Measurements from ENCODE around the gene TMEM139. TPM values are rescaled to one million over a fixed set of nuclear protein-coding genes. Genes with fewer than 3 reads are reported as not detected.

The TMEM139 gene
- polyA plus RNA-seq (ENCODE audit: insufficient read length in 3 of 3), result 10 to 100 TPM; 51.9 to 70.4 (median 64.3) TPM

DNA sequence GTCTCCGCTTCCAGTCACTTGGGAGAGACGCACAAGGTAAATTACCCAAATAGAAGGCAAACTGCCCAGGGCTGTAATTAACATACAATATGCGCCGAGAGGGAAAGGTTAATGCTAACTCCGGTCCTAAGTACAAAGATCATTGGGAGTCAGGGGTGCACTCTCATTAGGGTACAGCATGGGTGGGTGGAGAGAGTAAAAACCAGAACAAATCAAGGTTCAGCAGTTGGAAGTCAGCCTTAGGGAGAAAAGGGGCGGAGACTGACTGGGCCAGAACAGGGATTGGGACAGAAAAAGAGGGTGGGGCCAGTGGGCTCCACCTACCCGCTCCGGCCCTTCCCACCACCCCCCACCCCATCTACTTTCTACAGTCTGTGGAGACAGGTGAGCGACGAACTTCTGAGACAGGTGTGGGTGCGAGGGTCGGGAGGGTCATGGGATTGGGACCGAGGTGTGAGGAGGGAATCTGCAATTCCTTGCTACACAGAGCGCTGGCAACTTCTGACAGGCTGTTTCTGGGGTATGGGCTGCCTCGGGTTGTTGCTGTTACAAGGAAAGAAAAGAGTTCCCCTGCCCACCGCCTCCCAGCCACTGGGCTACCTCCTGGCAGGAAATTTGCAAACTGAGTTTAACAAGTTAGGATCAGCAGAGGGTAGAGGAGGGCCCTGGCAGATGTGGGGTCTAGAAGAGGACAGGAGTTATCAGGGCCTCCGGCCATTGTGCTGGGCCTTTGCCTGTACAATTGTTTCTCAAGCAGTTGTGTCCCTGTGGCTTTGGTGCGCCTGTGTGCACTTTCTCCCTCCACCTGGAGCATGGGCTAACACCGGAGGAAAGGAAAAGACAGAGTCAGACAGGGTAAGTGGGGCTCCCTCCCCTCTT, at the start of gene TMEM139:
Gene TMEM139 (plus strand): TSS at position 368 of the 879 bp plus-strand sequence. CDS start 1,000 bp downstream, outside the sequence.
- no peak for DNase-seq (ENCODE audit: low read depth in 3 of 3, low spot score in 2 of 3)

DNA sequence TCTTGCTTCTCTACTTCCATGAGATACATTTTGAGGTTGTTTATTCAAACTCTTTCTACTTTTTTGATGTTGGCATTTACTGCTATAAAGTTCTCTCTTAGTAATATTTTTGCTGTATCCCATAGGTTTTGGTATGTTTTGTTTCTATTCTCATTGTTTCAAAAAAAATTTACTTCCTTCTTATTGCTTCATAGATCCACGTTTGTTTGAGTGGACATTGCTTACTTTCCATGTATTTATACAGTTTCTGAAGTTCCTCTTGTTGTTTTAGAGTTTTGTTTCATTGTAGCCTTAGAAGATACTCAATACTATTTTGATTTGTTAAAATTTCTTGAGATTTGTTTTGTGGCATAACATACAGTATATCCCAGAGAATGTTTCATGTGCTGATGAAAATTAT, 49.2 kb upstream of the TMEM139 start:
- DNase-seq (ENCODE audit: low read depth in 3 of 3, low spot score in 2 of 3), result no peak

DNA sequence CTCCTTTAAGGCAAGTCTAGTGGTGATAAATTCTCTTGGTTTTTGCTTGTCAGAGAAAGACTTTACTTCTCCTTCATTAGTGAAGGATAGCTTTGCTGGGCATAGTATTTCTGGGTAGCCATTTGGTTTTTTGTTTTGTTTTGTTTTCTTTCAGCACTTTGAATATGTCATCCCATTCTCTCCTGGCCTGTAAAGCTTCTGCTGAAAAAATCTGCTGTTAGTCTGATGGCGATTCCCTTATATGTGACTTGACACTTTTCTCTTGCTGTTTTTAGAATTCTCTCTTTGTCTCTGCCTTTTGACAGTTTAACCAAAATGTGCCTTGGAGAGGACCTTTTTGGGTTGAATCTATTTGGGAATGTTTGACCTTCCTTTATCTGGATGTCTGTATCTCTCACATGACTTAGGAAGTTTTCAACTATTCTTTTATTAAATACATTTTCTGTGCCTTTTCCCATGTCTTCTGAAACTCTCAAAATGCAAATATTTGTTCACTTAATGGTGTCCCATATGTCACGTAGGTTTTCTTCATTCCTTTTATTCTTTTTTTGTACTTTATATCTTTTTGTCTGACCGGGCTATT, 48.3 kb upstream of the TMEM139 start:
- no peak for DNase-seq (ENCODE audit: low read depth in 3 of 3, low spot score in 2 of 3)

DNA sequence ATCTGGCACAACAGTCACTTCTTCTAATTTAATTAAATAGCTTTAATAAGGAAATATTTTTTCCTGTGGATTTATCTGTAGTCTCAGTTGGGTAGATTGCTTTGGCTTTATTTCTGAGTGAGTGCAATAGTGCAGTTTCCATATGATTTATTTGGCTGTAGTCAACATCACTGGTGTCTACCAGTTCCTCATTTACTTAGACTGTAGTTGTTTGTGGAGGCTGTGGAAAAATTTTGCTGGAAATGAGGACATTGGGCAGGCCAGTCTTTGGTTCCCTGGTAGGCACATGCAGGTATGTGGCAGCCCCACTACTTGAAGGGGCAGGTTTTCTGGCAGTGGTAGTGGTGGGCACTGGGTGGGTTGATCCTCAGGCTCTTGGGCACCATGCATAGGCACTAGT, 47.4 kb upstream of the TMEM139 start:
- DNase-seq (ENCODE audit: low read depth in 3 of 3, low spot score in 2 of 3), result no peak

DNA sequence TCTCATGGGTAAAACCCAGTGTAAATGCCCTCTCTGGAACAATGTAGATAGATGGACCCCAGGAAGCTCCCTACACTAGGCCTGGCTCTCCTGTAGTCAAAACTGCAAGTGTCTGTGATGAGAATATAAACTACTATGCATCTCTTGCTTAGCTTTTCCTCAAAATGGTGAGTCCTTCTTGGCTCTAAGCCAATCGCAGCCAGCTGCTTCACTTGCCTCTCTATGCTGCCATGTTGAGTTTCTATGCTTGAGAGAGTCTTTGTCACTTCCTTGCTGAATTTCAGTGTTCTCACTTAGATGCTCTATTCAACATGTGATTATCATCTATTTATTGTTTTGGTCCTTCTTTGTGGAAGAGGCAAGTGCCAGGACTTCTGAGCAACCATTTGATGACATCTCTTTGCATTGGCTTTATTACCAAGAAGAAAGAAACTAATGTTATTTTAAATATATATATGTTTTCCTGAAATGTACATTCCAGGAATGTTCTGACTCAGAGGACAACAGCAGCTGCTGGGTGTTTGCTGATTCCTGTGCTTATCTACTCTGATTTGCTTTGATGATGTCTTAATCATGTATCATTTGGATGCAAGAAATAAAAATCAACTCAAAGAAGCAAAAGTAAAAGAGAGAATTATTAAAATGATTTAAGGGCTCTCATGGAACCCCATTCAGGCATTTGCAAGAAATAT, 46.3 kb upstream of the TMEM139 start:
- no peak for DNase-seq (ENCODE audit: low read depth in 3 of 3, low spot score in 2 of 3)

DNA sequence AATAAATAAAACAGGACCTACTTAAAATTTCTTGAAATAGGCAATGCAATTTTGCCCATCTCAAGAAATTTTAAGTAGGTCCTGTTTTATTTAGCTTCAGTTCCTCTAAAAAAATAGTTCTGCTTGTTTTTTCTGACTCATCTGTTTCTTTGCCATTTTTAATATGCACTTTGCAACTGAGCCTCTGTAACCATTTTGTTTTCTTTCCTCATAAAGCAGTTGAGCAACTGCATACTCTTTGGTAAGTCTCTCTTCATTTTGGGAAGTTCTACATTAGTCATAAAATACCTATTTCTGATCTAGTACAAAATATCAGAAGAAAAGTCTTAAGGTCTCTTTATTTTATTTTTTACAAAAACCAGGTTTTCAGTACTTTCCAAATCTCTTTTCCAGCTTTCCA, 44.9 kb upstream of the TMEM139 start:
- no peak for DNase-seq (ENCODE audit: low read depth in 3 of 3, low spot score in 2 of 3)

GRCh38 chr7:143240291-143241168, 44.2 kb upstream of the TMEM139 start:
- peak; percentile 61 to 67 (median 65) for DNase-seq (ENCODE audit: low read depth in 3 of 3, low spot score in 2 of 3)

DNA sequence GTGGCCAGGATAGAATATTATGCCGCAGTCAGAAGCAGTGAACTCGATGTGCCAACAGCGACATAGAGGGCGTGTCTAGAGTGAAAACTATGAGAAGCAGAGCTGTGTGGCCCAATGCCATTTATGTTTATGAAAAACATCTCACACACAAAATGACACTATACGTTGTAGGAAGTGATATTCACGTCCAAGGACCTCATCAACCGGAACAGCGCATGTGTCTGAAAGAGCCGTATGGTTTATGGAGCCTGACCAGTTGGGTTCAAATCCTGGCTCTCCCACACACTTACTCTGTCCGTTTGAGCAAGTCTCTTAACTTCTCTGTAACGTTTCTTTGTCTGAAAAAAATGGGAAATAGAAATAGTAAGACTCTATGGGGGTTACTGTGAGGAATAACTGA, 42.5 kb upstream of the TMEM139 start:
- DNase-seq (ENCODE audit: low read depth in 3 of 3, low spot score in 2 of 3), result no peak

DNA sequence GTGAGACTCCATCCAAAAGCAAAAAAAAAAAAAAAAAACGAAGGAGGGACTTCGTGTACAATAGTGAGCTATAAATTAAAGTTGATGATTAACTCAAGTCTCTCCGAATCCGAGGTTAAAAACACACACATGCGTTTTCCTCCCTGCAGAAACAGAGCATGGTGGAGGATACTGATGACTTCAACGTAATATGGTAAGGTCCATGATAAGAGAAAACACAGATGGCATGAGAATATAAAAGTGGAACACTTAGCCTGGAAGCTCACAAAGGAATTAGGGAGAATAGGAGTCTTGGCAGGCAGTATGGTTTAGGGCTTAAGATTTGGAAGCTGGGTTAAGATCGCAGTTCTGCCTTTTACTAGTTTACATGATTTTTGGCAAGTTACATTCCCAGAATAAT, 41.6 kb upstream of the TMEM139 start:
- DNase-seq (ENCODE audit: low read depth in 3 of 3, low spot score in 2 of 3), result no peak

DNA sequence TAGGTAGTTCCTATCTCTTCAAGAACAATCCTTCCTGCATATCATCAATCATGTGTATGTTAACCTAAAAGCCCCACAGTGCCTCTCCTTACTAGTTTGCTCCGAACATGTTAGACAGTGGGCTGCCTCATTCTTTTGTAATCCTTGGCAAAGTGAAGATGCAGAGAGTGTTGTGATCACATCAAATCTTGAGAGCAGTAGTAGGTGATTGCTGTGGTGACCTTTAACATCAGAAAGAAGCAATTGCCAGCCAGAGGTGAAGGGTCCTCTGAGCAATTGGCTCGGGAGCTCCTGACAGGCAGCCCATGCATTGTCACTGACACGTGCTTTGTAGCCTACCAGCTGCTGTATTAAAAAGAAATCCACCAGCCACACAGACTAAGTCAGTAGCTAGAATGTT, 41.1 kb upstream of the TMEM139 start:
- DNase-seq (ENCODE audit: low read depth in 3 of 3, low spot score in 2 of 3), result no peak

GRCh38 chr7:143244321-143244720, 40.4 kb upstream of the TMEM139 start:
- no peak for DNase-seq (ENCODE audit: low read depth in 3 of 3, low spot score in 2 of 3)

GRCh38 chr7:143245123-143245522, 39.6 kb upstream of the TMEM139 start:
- no peak for DNase-seq (ENCODE audit: low read depth in 3 of 3, low spot score in 2 of 3)

DNA sequence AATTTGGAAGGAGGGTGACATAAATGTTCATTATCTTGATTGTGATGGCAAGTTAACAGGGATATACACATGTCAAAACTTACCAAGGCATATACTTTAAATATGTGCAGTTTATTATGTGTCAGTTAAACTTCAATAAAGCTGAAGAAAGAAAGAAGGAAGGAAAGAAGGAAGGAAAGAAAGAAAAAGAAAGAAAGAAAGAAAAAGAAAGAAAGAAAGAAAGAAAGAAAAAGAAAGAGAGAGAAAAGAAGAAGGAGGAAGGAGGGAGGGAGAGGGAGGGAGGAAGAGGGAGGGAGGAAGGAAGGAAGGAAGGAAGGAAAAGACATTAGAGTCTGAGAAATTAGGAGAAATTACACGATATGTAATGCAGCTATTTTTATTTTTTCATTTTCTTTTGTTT, 37.4 kb upstream of the TMEM139 start:
- DNase-seq (ENCODE audit: low read depth in 3 of 3, low spot score in 2 of 3), result no peak

- DNase-seq (ENCODE audit: low read depth in 3 of 3, low spot score in 2 of 3), result no peak
Observed at GRCh38 chr7:143248761-143249354, 35.9 kb upstream of the TMEM139 start.

- no peak for DNase-seq (ENCODE audit: low read depth in 3 of 3, low spot score in 2 of 3)
Observed at GRCh38 chr7:143250199-143250598, 34.6 kb upstream of the TMEM139 start.

DNA sequence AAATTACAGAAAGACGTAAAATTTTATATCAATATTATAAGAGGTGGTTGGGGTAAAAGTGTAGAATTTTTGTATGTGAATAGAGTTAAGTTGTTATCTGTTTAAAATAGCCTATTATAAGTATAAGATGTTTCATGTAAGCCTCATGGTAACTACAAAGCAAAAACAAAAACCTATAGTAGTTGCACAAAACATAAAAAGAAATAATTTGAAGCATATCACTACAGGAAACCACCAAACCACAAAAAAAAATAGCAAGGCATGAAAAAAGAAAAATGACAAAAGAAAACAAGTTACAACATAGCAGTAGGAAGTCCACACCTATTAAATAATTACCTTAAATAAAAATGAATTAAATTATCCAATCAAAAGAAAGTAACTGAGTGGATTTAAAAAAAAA, 33.9 kb upstream of the TMEM139 start:
- no peak for DNase-seq (ENCODE audit: low read depth in 3 of 3, low spot score in 2 of 3)

DNA sequence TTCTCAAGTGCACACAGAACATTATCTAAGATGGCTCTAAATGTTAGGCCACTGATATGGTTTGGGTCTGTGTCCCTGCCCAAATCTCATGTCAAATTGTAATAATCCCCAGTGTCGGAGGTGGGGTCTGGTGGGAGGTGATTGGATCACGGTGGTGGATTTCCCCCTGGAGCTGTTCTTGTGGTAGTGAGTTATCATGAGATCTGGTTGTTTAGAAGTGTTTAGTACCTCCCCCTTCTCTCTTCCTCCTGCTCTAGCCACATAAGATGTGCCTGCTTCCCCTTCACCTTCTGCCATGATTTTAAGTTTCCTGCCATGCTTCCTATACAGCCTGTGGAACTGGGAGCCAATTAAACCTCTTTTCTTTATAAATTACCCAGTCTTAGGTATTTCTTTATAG, 32.8 kb upstream of the TMEM139 start:
- no peak for DNase-seq (ENCODE audit: low read depth in 3 of 3, low spot score in 2 of 3)

GRCh38 chr7:143255564-143255963, 29.2 kb upstream of the TMEM139 start:
- no peak for DNase-seq (ENCODE audit: low read depth in 3 of 3, low spot score in 2 of 3)

GRCh38 chr7:143256325-143256724, 28.4 kb upstream of the TMEM139 start:
- DNase-seq (ENCODE audit: low read depth in 3 of 3, low spot score in 2 of 3), result no peak

GRCh38 chr7:143256932-143257331, 27.8 kb upstream of the TMEM139 start:
- no peak for DNase-seq (ENCODE audit: low read depth in 3 of 3, low spot score in 2 of 3)
